Spinal cord (tissue), 10 donors: ENCODE results near the gene COPS4. TPM values are rescaled to one million over a fixed set of nuclear protein-coding genes. Genes with fewer than 3 reads are reported as not detected.
"Not testable (repeated sequence)": the region's sequence is repeated elsewhere in the genome, so short reads cannot be mapped to it uniquely, and the experiment has no call there.

Experiments used
- DNase-seq, 6 donors: peaks; one replicate each; pipeline versions ENCODE4 v3.0.0 to v3.0.0-alpha.2; 2013 to 2015; ENCODE audit warnings: low spot score in 6 of 6, low read depth in 4 of 6
- H3K27ac ChIP-seq: one replicate; pipeline ENCODE4 v1.5.1; 2013; ENCODE audit warnings: low read depth, low read length, control low read depth
- H3K27me3 ChIP-seq: one replicate; pipeline ENCODE4 v1.6.1; 2013; ENCODE audit warnings: low read length; ENCODE audit not compliant: control insufficient read depth, insufficient read depth
- H3K36me3 ChIP-seq: one replicate; pipeline ENCODE4 v1.6.1; 2013; ENCODE audit warnings: low read length; ENCODE audit not compliant: control insufficient read depth, insufficient read depth
- H3K4me1 ChIP-seq: one replicate; pipeline ENCODE4 v1.6.1; 2013; ENCODE audit warnings: low read length; ENCODE audit not compliant: control insufficient read depth, insufficient read depth
- H3K4me3 ChIP-seq: one replicate; pipeline ENCODE4 v1.5.1; 2013; ENCODE audit warnings: low read depth, low read length, control low read depth
- H3K9me3 ChIP-seq: one replicate; pipeline ENCODE4 v1.6.1; 2013; ENCODE audit warnings: low read length; ENCODE audit not compliant: control insufficient read depth, insufficient read depth
- WGBS: methylation state at CpG from one replicate; pipeline ENCODE4 v1.1.5; 2013; ENCODE audit warnings: missing lambda C conversion rate; ENCODE audit not compliant: insufficient coverage; 5-methylcytosine and 5-hydroxymethylcytosine counted together
- polyA plus RNA-seq, 2 donors: library from polyadenylated mRNA; unstranded; fragments of 120-200 nt; gene quantifications; one replicate each; pipeline ENCODE4 v1.2.1, GENCODE V29; 2013; ENCODE audit not compliant: insufficient read length in 2 of 2
- total RNA-seq, 2 donors: library from RNA; depleted of rRNA in 1 of 2; stranded (reverse); fragments of 120-200 nt in 1 of 2; fragments of >200 nt in 1 of 2; gene quantifications; one replicate each; pipeline versions ENCODE4 v1.2.3 to v1.2.4, GENCODE V29; 2013 to 2014
- donor health status: healthy.

The COPS4 gene
- total and polyA plus RNA-seq, 4 donors: 71.6 to 167 (median 76.6) TPM

- no peak for DNase-seq
- H3K4me1 ChIP-seq: no peaks in the 10 kb centered on the region
- peaks cover 24% of the 10 kb centered on the region for H3K36me3 ChIP-seq
- WGBS: no CpG with 5 or more reads among the region's 4 CpGs
- H3K27me3 ChIP-seq: no peaks in the 10 kb centered on the region
- no peak overlapping the region for H3K27ac ChIP-seq
- no peak overlapping the region for H3K4me3 ChIP-seq
- no peaks in the 10 kb centered on the region for H3K9me3 ChIP-seq
Measured at GRCh38 chr4:83075311-83076095, 40.5 kb downstream of the COPS4 start.

GRCh38 chr4:83080561-83080960, 45.6 kb downstream of the COPS4 start:
- H3K4me1 ChIP-seq: no peaks in the 10 kb centered on the region
- H3K36me3 ChIP-seq: peaks cover 9% of the 10 kb centered on the region
- no peaks in the 10 kb centered on the region for H3K27me3 ChIP-seq
- 93% methylated on average over 3 of the region's 6 CpGs for WGBS
- no peak overlapping the region for H3K4me3 ChIP-seq
- no peak for DNase-seq
- H3K9me3 ChIP-seq: no peaks in the 10 kb centered on the region
- H3K27ac ChIP-seq: no peak overlapping the region

- H3K36me3 ChIP-seq: no peaks in the 10 kb centered on the region
- H3K9me3 ChIP-seq: no peaks in the 10 kb centered on the region
- DNase-seq: no peak
- 92% methylated on average over 4 of the region's 4 CpGs for WGBS
- H3K4me1 ChIP-seq: no peaks in the 10 kb centered on the region
- no peaks in the 10 kb centered on the region for H3K27me3 ChIP-seq
- H3K4me3 ChIP-seq: no peak overlapping the region
- no peak overlapping the region for H3K27ac ChIP-seq
Measured at GRCh38 chr4:83082777-83083176, 47.8 kb downstream of the COPS4 start.

- no peak for DNase-seq
- Histone ChIP-seq H3K27ac (no peak overlapping the region), H3K4me1 (no peaks in the 10 kb centered on the region), H3K4me3 (no peak overlapping the region), H3K36me3 (no peaks in the 10 kb centered on the region), H3K9me3 (no peaks in the 10 kb centered on the region), H3K27me3 (no peaks in the 10 kb centered on the region)
- WGBS: 81% methylated on average over 7 of the region's 11 CpGs
Measured at GRCh38 chr4:83083925-83084475, 49.0 kb downstream of the COPS4 start.

GRCh38 chr4:83084956-83085355, 50.0 kb downstream of the COPS4 start:
- WGBS: 91% methylated on average over 11 of the region's 12 CpGs
- not testable (repeated sequence) for H3K27ac ChIP-seq, H3K4me1 ChIP-seq, H3K27me3 ChIP-seq, H3K9me3 ChIP-seq, H3K36me3 ChIP-seq, H3K4me3 ChIP-seq, DNase-seq

- no peaks in the 10 kb centered on the region for H3K4me1 ChIP-seq
- H3K9me3 ChIP-seq: no peaks in the 10 kb centered on the region
- DNase-seq: no peak
- no peak overlapping the region for H3K27ac ChIP-seq
- WGBS: no CpG with 5 or more reads among the region's 2 CpGs
- H3K27me3 ChIP-seq: no peaks in the 10 kb centered on the region
- no peaks in the 10 kb centered on the region for H3K36me3 ChIP-seq
- no peak overlapping the region for H3K4me3 ChIP-seq
Measured at GRCh38 chr4:83089410-83090157, 54.6 kb downstream of the COPS4 start.

- H3K27me3 ChIP-seq: no peaks in the 10 kb centered on the region
- H3K4me3 ChIP-seq: no peak overlapping the region
- no peaks in the 10 kb centered on the region for H3K9me3 ChIP-seq
- no peaks in the 10 kb centered on the region for H3K4me1 ChIP-seq
- H3K36me3 ChIP-seq: no peaks in the 10 kb centered on the region
- DNase-seq: no peak
- 50% methylated on average over 5 of the region's 6 CpGs for WGBS
- H3K27ac ChIP-seq: no peak overlapping the region
Measured at GRCh38 chr4:83093060-83093640, 58.2 kb downstream of the COPS4 start.

GRCh38 chr4:83096397-83096796, 61.4 kb downstream of the COPS4 start:
- H3K9me3 ChIP-seq: no peaks in the 10 kb centered on the region
- WGBS: no CpG with 5 or more reads among the region's 2 CpGs
- H3K27me3 ChIP-seq: no peaks in the 10 kb centered on the region
- no peak overlapping the region for H3K27ac ChIP-seq
- no peaks in the 10 kb centered on the region for H3K4me1 ChIP-seq
- no peak overlapping the region for H3K4me3 ChIP-seq
- H3K36me3 ChIP-seq: no peaks in the 10 kb centered on the region
- DNase-seq: no peak

GRCh38 chr4:83104991-83105390, 70.0 kb downstream of the COPS4 start:
- 93% methylated on average over 7 of the region's 7 CpGs for WGBS
- H3K9me3 ChIP-seq: no peaks in the 10 kb centered on the region
- no peaks in the 10 kb centered on the region for H3K36me3 ChIP-seq
- no peak overlapping the region for H3K27ac ChIP-seq
- no peak for DNase-seq
- no peaks in the 10 kb centered on the region for H3K4me1 ChIP-seq
- no peak overlapping the region for H3K4me3 ChIP-seq
- H3K27me3 ChIP-seq: peaks cover 8% of the 10 kb centered on the region
